Tibial artery (tissue), 4 donors: ENCODE data around the gene DNAJC30.

Source experiments
- DNase-seq, 2 donors: peaks; one replicate each; pipeline ENCODE4 v3.0.0-alpha.2; 2019
- H3K27ac ChIP-seq, 2 donors: fragments of 200-600 bp; sonication (generic) in 1 of 2; 1 replicate in 1 of 2; 2 replicates in 1 of 2; pipeline ENCODE4 v1.5.1; 2018 to 2019; ENCODE audit warnings: mild to moderate bottlenecking in 1 of 2
- H3K27me3 ChIP-seq, 2 donors: fragments of 200-600 bp; sonication (generic) in 1 of 2; one replicate each; pipeline versions ENCODE4 v1.5.1 to v1.6.0; 2016 to 2019
- H3K36me3 ChIP-seq, 3 donors: fragments of 200-600 bp; sonication (generic) in 2 of 3; one replicate each; pipeline ENCODE4 v1.5.1; 2016 to 2019; ENCODE audit warnings: mild to moderate bottlenecking in 2 of 3
- H3K4me1 ChIP-seq, 4 donors: fragments of 200-600 bp; sonication (generic) in 2 of 4; 1 replicate in 3 of 4; 2 replicates in 1 of 4; pipeline ENCODE4 v1.5.1; 2016 to 2019
- H3K4me3 ChIP-seq, 2 donors: fragments of 200-600 bp; sonication (generic) in 1 of 2; 1 replicate in 1 of 2; 2 replicates in 1 of 2; pipeline ENCODE4 v1.5.1; 2018 to 2019; ENCODE audit warnings: mild to moderate bottlenecking in 2 of 2
- H3K9me3 ChIP-seq, 3 donors: fragments of 200-600 bp; sonication (generic) in 1 of 3; one replicate each; pipeline ENCODE4 v1.5.1; 2016 to 2019
- CTCF ChIP-seq, 2 experiments: fragments of 200-600 bp in 1 of 2; fragments of 450-650 bp in 1 of 2; IDR thresholded peaks; one replicate each; pipeline ENCODE4 v1.5.1; 2017 to 2019; ENCODE audit warnings: antibody characterized with exemption in 2 of 2, mild to moderate bottlenecking in 1 of 2, moderate library complexity in 1 of 2
- intact Hi-C: fragments of 100-400 bp; cut with DNase I; formaldehyde crosslinking; loops from one replicate; pipeline ENCODE4 v1.15.0; 2023; ENCODE audit warnings: low total_unique reads

Gene DNAJC30

DNA sequence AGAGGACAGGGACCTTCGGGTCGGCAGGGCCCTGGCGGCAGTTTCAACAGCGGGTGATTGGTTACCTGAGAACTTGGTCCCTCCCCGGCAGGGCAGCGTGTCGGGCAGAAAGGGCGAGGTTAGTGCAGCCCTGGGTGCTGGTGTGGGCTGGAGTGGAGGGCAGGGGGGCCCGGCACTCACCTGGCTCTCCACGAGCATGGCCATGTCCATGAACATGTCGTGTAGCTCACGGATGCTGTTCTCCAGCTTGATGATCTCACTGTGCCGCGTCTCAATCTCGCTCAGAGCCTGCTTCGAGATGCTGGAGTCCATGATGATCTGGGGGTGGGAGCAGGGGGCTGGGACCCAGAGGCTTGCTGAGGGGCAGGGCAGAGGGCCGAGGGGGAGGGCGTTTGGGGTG, 19.4 kb upstream of the DNAJC30 start:
- TF ChIP-seq CTCF (IDR thresholded peaks at IDR 0.05): no peak
- intact Hi-C loops: no loop called here
- no peaks in the 10 kb centered on the region for H3K9me3 ChIP-seq
- H3K36me3 ChIP-seq: peaks cover 2 to 56% (median 32%) of the 10 kb centered on the region in 3 donors
- peaks cover 0 to 35% (median 24%) of the 10 kb centered on the region in 4 donors for H3K4me1 ChIP-seq
- H3K27me3 ChIP-seq: no peaks in the 10 kb centered on the region
- H3K4me3 ChIP-seq: no peak overlapping the region
- DNase-seq: no peak
- H3K27ac ChIP-seq: no peak overlapping the region

DNA sequence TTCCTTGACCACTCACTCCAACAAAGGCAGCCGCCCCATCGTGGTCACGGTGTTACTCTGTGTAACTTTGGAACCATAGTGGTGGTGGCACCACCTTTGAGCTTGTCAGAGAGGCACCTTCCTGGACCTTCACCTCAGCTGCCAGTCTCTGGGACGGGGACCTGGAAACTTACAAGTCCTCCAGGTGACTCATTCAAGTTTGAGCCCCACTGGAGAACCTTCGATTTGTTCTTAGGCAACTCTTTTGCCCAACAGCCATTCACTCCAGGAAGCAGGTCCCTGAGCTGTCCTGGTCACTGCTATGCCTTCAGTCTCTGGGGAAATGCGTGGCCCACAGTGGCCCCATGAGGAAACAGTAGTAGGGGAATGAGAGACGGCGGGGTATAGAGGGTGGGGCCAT, 19.0 kb upstream of the DNAJC30 start:
- Histone ChIP-seq H3K27ac (no peak overlapping the region), H3K27me3 (no peaks in the 10 kb centered on the region), H3K4me1 (peaks cover 0 to 31% (median 24%) of the 10 kb centered on the region in 4 donors), H3K36me3 (peaks cover 4 to 61% (median 37%) of the 10 kb centered on the region in 3 donors), H3K4me3 (no peak overlapping the region), H3K9me3 (no peaks in the 10 kb centered on the region)
- intact Hi-C loops: no loop called here
- no peak for DNase-seq
- TF ChIP-seq CTCF (IDR thresholded peaks at IDR 0.05): no peak

DNA sequence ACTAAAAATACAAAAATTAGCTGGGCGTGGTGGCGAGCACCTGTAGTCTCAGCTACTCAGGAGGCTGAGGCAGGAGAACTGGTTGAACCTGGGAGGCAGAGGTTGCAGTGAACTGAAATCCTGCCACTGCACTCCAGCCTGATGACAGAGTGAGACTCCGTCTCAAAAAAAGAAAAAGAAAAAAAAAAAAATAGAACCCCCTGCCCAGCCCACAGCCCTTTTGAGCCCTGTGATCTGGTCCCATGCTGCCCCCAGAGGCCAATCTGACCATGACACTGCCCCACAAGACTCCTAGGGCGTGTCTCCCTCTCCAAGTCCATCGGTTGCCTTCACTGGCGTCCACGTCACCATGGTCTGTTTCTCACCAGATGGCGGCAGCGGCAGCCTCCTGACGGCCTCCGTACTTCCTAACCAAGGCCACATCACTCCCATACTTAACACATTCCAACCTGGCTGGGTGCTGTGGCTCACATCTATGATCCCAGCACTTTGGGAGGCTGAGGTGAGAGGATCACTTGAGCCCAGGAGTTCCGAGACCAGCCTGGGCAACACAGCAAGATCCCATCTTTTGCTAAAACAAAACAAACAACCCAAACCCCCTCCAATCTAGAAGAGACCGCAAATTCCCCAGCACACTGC, 18.2 kb upstream of the DNAJC30 start:
- intact Hi-C loops: no loop called here
- no peaks in the 10 kb centered on the region for H3K9me3 ChIP-seq
- DNase-seq: no peak
- peak; percentile 33 to 37 for TF ChIP-seq CTCF (IDR thresholded peaks at IDR 0.05)
- H3K36me3 ChIP-seq: peaks cover 11 to 68% (median 44%) of the 10 kb centered on the region in 3 donors
- H3K4me3 ChIP-seq: no peak overlapping the region
- no peaks in the 10 kb centered on the region for H3K27me3 ChIP-seq
- H3K27ac ChIP-seq: no peak overlapping the region
- H3K4me1 ChIP-seq: peaks cover 0 to 24% (median 23%) of the 10 kb centered on the region in 4 donors

DNA sequence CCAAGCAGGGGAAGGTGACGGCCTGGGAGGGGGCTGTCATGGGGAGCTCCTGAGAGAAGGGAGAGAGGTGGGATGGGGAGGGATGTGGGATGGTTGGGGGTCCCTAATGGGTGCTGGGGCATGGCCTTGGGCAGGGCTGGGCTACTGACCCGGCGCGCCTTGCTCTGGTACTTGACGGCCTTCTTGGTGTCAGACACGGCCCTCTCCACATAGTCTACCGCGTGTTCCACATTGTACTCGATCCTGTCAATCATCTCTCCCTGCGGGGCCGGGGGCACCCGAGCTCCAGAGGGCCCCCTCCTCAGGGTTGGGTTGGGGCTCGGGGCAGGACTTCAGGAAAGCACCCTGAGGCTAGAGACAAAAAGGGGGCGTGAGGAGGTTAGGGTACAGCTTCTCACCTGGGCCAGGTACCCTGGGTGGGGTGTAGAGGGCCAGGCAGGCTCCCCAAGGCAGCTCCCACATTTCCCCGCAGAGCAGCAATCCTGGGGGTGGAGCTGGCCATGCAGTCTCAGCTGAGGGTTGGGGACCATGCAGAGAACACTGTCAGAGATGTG, 17.4 kb upstream of the DNAJC30 start:
- Histone ChIP-seq H3K36me3 (peaks cover 17 to 76% (median 51%) of the 10 kb centered on the region in 3 donors), H3K4me1 (peaks cover 0 to 22% (median 19%) of the 10 kb centered on the region in 4 donors), H3K4me3 (no peak overlapping the region), H3K27ac (no peak overlapping the region), H3K27me3 (no peaks in the 10 kb centered on the region), H3K9me3 (no peaks in the 10 kb centered on the region)
- intact Hi-C loops: no loop called here
- DNase-seq: no peak
- no peak for TF ChIP-seq CTCF (IDR thresholded peaks at IDR 0.05)

GRCh38 chr7:73700069-73700423, 16.8 kb upstream of the DNAJC30 start:
- no peaks in the 10 kb centered on the region for H3K9me3 ChIP-seq
- peaks cover 0 to 16% (median 13%) of the 10 kb centered on the region in 4 donors for H3K4me1 ChIP-seq
- H3K27ac ChIP-seq: no peak overlapping the region

More at GRCh38 chr7:73700069-73700423, 16.8 kb upstream of the DNAJC30 start:
- intact Hi-C loops: no loop called here
- no peak overlapping the region for H3K4me3 ChIP-seq
- TF ChIP-seq CTCF (IDR thresholded peaks at IDR 0.05): no peak
- no peaks in the 10 kb centered on the region for H3K27me3 ChIP-seq
- peaks cover 23 to 82% (median 57%) of the 10 kb centered on the region in 3 donors for H3K36me3 ChIP-seq
- DNase-seq: no peak
